Stimulated activated CD4-positive, alpha-beta T cell treated with anti-CD3 and anti-CD28 coated beads, Interleukin-4, amount 100 ng/mL, for 1 hour (primary cell): Measurements from ENCODE around the gene UGT3A1.

Experiments
- DNase-seq: peaks from one replicate; pipeline ENCODE4 v3.0.0-alpha.2; 2020

The UGT3A1 gene

DNA sequence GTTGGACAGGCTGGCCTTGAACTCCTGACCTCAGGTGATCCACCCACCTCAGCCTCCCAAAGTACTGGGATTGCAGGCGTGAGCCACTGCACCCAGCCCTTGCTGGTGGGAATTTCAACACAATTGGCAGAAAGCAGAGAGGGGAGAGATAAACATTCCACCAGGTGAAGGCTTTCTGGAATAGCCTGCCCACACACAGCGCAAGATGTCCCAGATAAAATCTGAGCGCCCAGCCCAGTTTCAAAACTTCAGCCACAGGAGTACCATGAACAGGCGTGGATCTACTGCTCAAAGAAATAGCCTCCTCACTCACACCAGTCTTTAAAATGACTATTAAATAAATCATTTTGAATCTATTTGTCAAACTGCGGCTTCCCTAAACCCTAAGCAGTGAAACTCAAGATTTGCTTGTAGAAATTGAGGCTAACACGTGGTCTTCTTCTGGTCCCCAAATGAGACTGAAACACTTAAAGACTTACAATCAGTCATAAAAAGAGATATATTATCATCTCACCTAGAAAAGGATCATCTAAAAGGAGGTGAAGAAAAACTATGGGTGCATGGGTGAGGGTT, 87.5 kb downstream of the UGT3A1 start:
- DNase-seq: no peak

DNA sequence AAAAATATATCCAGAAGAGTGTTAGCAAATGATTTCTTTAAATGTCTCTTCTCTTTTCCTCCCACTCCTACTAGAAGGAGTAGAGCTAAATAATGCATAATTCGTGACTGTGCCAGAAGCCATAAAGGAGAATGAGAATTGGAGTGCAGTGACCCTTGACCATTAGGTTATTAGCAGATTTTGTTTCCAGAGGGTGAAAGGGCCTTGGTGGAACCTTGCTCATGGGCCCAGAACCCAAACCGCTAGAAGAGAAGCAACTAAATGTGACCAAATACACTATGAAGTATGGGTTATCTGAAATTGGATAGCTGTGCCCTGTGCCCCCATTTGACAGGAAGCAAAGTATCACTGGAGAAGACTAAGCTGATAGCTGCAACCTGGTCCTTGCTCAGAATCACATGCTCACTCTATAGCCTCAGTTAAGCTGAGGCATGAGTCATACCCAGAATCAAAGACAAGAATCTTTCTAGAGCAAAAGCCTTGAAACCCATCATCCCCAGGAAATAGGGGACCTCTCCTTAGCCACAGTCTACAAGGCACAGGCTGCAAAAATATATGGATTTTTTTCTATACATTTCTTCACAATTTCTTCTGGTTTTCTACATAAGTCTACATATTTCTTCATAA, 89.0 kb downstream of the UGT3A1 start:
- DNase-seq: no peak
